ENCODE measurements around the gene DNM1.

- no peak; the same call in 1 of the 2 replicates for TF ChIP-seq TCF12 (IDR thresholded peaks at IDR 0.05; ENCODE audit: low read depth)
- TF ChIP-seq TAF1 (IDR thresholded peaks at IDR 0.05; ENCODE audit: low read depth) = peak; percentile 64; the same call in 1 of the 2 replicates
- TF ChIP-seq, protein P1, sequence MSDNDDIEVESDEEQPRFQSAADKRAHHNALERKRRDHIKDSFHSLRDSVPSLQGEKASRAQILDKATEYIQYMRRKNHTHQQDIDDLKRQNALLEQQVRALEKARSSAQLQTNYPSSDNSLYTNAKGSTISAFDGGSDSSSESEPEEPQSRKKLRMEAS (IDR thresholded peaks at IDR 0.05) = peak; percentile 45
- no peak for TF ChIP-seq CREB1 (IDR thresholded peaks at IDR 0.05; ENCODE audit: low read depth)
- TF ChIP-seq ZBTB7A (IDR thresholded peaks at IDR 0.05; ENCODE audit: low read depth) = peak; percentile 93
- no peak for TF ChIP-seq RAD21 (IDR thresholded peaks at IDR 0.05; ENCODE audit: low read depth)
- TF ChIP-seq EP300 (IDR thresholded peaks at IDR 0.05; ENCODE audit: borderline replicate concordance) = no peak
- 0 out of 2 replicates have a peak, but pooled peaks have one; percentile 44 for TF ChIP-seq YY1 (IDR thresholded peaks at IDR 0.05; ENCODE audit: low read depth)
- TF ChIP-seq CEBPB (IDR thresholded peaks at IDR 0.05) = no peak
Observed at GRCh38 chr9:128191406-128192046, 11.7 kb upstream of the DNM1 start, which contains the start of gene CIZ1.
